SKM-1 (cell line): Measurements from ENCODE around the gene TIPIN.
"Not testable (repeated sequence)": the region's sequence is repeated elsewhere in the genome, so short reads cannot be mapped to it uniquely, and the experiment has no call there.

Experiments used
- DNase-seq: peaks from one replicate; lab custom pipeline; 2025; ENCODE audit not compliant: unreplicated experiment; lab: John Stamatoyannopoulos, UW

Gene TIPIN

DNA sequence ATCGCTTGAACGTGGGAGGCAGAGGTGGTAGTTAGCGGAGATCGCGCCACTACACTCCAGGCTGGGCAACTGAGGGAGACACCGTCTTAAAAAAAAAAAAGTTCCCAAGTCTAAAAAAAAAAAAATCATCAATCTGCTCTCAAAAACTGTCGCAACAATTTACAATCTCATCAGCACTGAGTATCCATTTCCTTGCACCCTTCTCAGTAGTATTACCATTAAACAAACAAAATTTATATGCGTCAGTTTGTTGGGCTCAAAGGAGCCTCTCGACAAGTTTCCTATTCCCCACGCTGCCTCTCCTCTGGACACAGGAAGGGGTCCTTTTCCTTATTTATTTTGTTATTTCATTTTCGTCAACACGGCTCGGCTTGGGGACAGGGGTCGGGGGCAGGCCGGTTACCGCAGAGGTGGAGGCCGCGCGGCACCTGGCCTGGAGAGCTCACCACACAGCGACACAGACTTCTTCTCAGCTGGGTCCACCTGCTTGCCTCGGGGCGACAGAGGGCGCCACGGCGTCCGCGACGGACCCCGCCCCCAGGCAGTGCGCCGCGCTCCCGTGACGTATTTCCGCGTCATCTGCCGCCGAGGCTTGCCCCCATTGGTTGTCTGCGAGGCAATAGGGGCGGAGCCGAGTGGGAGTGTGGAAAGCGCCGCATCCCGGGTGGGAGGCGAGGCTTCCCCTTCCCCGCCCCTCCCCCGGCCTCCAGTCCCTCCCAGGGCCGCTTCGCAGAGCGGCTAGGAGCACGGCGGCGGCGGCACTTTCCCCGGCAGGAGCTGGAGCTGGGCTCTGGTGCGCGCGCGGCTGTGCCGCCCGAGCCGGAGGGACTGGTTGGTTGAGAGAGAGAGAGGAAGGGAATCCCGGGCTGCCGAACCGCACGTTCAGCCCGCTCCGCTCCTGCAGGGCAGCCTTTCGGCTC lies 30.0 kb upstream of the TIPIN start, which contains the start of gene MAP2K1:
TSS of gene MAP2K1 (plus strand) at position 709 of the 920 bp plus-strand sequence. CDS start 436 bp downstream, outside the sequence.
- peak; percentile 91 for DNase-seq

DNA sequence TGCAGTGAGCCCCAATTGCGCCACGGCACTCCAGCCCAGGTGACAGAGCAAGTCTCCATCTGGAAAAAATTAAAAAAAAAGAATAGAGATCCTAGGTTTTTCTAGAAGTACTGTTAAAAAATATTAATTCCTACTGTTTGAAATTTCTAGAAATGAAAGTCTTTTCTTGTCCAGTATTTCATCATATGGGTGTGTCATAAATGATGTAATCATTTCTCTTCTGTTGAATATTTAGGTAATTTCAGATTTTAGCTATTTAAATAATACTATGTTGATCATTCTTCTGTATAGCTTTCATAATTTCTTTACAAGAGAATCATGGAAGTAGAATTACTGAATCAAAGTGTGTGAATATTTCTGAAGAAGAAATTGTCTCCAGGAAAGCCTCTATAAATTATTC lies 24.9 kb upstream of the TIPIN start:
- not testable (repeated sequence) for DNase-seq

DNA sequence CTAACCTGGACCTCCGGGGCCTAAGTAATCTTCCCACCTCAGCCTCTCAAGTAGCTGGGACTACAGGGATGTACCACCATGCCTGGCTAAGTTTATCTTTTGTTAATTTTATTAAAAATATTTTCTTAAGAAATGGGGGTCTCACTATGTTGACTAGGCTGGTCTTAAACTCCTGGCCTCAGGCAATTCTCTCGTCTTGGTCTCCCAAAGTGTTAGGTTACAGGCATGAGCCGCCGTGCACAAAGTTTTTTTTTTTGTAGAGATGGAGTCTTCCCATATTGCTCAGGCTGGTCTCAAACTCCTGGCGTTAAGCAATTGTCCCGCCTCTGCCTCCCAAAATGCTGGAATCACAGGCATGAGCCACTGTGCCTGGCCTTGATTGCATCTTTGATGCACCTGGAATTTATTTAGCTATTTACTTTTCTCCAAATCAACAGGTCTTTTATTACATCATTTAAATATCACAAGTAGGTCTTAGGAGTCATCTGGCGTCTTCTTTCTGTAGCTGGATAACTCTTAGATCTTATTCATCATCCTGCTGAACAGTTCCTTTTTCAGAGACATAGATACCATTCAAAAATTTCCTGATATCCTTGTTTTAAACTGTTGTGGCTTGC lies 22.4 kb upstream of the TIPIN start:
- no peak for DNase-seq

- DNase-seq, result no peak
Measured at GRCh38 chr15:66374179-66374578, 17.7 kb upstream of the TIPIN start.

- DNase-seq, result no peak
Measured at GRCh38 chr15:66369773-66370651, 13.5 kb upstream of the TIPIN start.

DNA sequence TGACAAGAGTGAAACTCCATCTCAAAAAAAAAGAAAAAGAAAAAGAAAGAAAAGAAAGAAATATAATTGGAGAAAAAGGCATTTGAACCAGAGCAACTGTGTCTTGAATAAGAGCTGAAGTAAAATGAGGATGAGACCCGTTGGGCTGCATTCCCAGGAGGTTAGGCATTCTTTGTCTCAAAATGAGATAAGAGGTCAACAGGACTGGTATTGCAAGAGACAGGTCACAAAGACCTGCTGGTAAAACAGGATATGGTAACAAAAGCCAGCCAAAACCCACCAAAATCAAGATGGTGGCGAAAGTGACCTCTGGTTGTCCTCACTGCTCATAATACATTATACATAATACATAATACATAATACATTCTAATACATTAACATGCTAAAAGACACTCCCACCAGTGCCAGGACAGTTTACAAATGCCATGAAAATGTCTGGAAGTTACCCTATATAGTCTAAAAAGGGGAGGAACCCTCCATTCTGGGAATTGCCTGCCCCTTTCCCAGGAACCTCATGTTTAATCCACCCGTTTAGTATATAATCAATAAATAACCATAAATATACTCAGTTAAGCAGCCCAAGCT lies 8.6 kb upstream of the TIPIN start:
- DNase-seq, result no peak

DNA sequence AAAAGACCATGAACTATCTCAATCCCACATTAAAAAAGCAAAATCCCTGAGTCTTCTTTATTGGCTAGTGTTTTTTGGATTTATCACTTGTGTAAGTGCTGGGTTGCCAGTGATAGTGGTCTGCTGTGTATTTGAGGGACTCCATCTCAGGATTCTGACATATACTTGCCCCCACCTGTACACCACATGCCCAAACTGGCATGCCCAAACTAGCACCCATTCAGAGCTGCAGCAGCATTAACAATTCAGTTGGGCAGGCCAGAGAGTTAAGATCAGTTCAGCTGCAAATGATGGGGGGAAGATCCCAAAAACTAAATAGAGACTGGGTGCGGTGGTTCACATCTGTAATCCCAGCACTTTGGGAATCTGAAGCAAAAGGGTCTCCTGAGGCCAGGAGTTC lies 6.3 kb upstream of the TIPIN start:
- DNase-seq, result no peak

DNA sequence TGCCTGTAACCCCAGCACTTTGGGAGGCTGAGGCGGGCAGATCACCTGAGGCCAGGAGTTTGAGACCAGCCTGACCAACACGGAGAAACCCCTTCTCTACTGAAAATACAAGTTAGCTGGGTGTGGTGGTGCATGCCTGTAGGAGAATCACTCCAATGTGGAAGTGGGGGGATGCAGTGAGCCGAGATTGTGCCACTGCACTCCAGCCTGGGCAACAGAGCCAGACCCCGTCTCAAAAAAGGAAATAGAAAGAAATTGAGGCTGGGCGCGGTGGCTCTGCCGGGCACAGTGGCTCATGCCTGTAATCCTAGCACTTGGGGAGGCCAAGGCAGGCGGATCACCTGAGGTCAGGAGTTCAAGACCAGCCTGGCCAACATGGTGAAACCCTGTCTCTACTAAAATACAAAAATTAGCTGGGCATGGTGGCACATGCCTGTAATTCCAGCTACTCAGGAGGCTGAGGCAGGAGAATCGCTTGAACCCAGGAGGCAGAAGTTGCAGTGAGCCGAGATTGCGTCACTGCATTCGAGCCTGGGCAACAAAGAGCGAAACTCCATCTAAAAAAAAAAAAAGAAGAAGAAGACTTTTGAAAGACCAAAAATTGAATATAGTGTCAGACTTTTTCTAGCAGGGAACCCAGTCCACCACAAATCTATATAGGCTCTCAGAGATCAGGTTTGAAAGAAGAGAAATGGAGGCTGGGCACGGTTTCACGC lies 5.4 kb upstream of the TIPIN start:
- not testable (repeated sequence) for DNase-seq

DNA sequence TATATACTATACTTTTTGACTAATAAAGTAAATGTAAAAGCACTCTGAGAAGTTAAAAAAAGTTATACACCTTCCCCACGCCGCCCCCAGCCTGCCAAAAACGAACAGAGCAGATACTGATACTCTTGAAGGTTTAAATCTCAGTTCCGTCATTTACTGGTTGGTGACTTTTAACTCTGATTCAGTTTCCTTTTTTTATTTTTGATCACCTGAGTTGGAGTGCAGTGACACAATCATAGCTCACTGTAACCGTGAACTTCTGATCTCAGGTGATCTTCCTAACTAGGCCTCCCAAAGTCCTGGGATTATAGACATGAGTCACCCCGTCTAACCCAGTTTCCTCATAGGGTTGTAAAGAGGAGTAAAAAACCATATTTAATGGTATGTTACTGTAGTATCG lies 3.3 kb upstream of the TIPIN start:
- DNase-seq, result no peak

GRCh38 chr15:66356077-66356358 lies 467 bp downstream of the TIPIN start:
- DNase-seq, result no peak

DNA sequence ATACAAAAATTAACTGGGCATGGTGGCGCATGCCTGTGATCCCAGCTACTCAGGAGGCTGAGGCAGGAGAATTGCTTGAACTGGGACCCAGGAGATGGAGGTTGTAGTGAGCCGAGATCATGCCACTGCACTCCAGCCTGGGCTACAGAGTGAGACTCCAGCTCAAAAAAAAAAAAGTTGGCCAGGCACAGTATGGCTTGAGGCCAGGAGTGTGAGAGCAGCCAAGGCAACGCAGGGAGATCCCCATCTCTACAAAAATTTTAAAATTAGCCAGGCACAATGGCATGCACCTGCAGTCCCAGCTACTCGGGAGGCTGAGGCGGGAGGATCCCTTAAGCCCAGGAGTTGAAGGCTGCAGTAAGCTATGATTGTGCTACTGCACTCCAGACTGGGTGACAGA lies 8.0 kb downstream of the TIPIN start:
- not testable (repeated sequence) for DNase-seq

GRCh38 chr15:66328771-66329170 lies 27.7 kb downstream of the TIPIN start:
- DNase-seq, result no peak

GRCh38 chr15:66327736-66328135 lies 28.7 kb downstream of the TIPIN start:
- DNase-seq, result no peak

- no peak for DNase-seq
Measured at GRCh38 chr15:66326051-66326450, 30.4 kb downstream of the TIPIN start.

DNA sequence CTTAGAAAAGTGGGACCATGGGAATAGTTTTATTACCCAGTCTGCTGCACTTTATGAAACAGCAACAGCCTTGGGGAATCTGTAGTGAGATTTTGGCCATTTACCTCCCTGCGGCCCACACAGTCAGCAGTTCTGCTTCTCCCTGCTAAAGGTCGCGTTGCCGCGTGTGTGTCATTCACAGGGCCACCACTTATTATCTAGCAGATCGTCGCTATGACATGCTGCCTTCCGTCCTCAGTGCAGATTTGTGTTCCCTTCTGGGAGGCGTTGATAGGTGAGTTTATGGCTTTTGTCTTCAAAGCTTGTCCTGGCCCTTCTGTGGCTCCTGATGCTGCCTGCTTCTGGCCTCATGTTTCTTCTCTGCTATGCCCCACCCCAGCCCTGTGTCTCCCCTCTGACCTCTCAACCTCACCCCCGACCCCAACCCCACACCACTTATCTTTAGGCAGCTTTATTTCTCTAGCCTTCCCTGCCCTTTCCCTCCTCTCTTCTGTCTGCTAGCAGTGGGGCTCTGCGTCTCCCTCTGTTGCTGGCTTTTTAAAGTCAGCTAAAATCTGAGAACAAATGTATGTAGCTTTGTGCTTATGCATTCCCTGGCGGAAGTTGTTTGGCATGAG lies 33.1 kb downstream of the TIPIN start:
- DNase-seq, result no peak

DNA sequence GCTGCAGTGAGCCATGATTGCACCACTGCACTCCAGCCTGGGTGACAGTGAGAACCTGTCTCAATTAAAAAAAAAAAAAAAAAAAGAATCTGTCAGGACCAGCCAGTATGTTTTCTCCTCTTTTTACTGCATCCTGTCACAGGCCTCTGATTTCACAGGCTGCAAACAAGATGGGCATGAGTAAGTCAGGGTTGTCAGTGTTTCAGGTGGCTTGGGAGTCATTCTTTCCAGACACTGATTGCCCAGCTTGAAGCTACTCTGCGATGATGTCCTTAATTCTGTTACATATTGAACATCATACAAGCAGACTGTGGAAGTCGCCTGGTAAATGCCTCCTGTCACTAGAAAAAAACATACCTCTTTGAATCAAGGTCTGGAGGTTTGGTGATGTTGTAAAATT lies 44.3 kb downstream of the TIPIN start:
- no peak for DNase-seq

GRCh38 chr15:66310786-66311185 lies 45.7 kb downstream of the TIPIN start:
- DNase-seq, result no peak

GRCh38 chr15:66309828-66310227 lies 46.7 kb downstream of the TIPIN start:
- DNase-seq, result no peak

DNA sequence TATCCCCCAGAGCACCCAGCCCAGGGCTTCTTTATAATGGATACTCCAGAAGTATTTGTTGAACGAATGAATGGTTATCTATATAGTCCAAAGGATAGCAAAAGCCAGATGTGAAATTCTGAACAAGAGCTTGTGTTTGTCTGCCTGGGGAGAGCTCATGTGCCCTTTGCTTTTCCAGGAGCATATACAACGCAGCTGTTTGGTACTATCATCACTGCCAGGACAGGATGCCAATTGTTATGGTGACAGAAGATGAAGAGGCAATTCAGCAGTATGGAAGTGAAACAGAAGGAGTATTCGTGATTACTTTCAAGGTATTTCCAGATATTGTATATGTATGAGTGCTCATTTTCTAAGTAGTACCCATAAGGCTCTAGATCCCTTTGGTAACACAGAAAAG lies 48.0 kb downstream of the TIPIN start:
- no peak for DNase-seq

DNA sequence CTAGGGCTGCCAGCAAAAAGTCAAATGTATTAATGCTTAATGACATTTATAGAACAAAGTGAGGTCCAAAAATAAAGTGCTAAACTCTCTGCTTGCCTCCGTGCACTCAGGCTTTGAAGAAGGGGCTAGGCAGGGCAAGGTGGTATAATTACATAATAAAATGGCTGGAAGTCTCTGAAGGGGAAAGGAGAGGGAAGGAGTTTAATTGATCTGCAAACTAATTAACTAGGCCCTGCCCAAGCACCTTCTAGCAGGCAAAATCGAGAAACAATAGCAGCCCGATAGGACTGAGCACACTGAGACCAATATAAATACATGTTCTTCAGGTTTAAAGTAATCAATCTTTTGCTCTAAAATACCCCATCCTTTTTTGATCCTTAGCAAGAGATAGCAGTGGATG lies 50.1 kb downstream of the TIPIN start:
- no peak for DNase-seq
